ENCODE results near the gene GPR18. TPM values are rescaled to one million over a fixed set of nuclear protein-coding genes. Genes with fewer than 3 reads are reported as not detected.

The GPR18 gene
- total RNA-seq, 1 experiment from 2014 or later, result not detected

DNA sequence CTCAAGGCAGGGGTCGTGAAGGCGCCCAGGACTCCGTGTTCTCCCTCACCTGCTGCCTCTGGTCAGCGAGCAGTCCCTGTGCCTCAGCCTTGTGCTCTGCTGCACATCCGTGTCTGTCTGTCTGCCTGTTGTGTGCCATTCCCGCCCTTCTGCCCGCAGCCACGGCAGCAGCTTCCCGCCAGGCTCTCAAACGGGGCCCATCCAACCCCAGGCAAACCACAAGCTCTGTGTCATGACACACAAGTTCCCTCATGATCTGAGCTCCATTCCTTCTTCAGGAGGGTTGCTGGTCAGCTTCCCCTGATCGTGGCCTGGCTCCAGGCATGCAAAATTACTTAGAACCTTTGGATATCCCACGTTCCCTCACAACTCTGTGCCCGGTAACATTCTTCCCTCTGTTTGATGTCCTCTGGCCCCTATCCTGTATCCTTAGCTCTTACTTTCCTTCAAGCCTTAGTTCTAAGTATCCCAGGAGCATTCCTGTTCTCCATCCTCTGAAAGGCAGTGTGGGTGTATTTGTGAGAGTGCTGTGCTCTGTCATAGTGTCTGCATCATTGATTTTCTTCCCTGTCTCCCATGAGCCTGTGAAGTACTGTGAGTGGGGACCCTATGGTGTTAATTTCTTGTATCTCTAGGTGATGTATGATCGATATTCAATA is 45.8 kb upstream of the GPR18 start:
- BruUV-seq (replicated peaks), result no TSS peak

GRCh38 chr13:99302637-99303505 is 44.7 kb upstream of the GPR18 start:
- Histone ChIP-seq H3K9me3 (no peaks in the 10 kb centered on the region), H3K4me1 (no peaks in the 10 kb centered on the region), H3K27me3 (replicated peaks; ENCODE audit: control insufficient read depth, insufficient read depth, low read length) (no peaks in the 10 kb centered on the region), H3K36me3 (ENCODE audit: control insufficient read depth, insufficient read depth, low read length) (no peaks in the 10 kb centered on the region; the same call in 1 of the 2 replicates), H3K4me3 (ENCODE audit: low read depth, low read length) (no peak overlapping the region)
- Mint-ChIP-seq H3K4me3 (ENCODE audit: unreplicated experiment) (no peak overlapping the region), H3K4me1 (ENCODE audit: low read depth, unreplicated experiment) (peaks cover 24% of the 10 kb centered on the region), H3K27ac (ENCODE audit: unreplicated experiment) (no peak overlapping the region), H3K27me3 (ENCODE audit: insufficient read depth, unreplicated experiment) (no peaks in the 10 kb centered on the region), H3K36me3 (ENCODE audit: insufficient read depth, unreplicated experiment) (peaks cover 25% of the 10 kb centered on the region), H3K9me3 (ENCODE audit: unreplicated experiment) (no peaks in the 10 kb centered on the region)
- BruUV-seq (replicated peaks), result no TSS peak
- ChIA-PET POLR2A (no interaction called here), CTCF (no interaction called here)
- intact Hi-C loops (cut with micrococcal nuclease; ENCODE audit: unreplicated experiment), result no loop called here
- TF ChIP-seq CTCF (IDR thresholded peaks at IDR 0.05; ENCODE audit: insufficient read depth in 1 of 2, low read depth in 1 of 2, low read length in 1 of 2, severe bottlenecking in 1 of 2, unreplicated experiment in 1 of 2), result no peak
- DNase-seq, result no peak

More for the DNA sequence above, 45.8 kb upstream of the GPR18 start:
- TF ChIP-seq CTCF (IDR thresholded peaks at IDR 0.05; ENCODE audit: insufficient read depth in 1 of 2, low read depth in 1 of 2, low read length in 1 of 2, severe bottlenecking in 1 of 2, unreplicated experiment in 1 of 2), result no peak
- Mint-ChIP-seq H3K27me3 (ENCODE audit: insufficient read depth, unreplicated experiment) (no peaks in the 10 kb centered on the region), H3K27ac (ENCODE audit: unreplicated experiment) (peak overlapping the region; percentile 42), H3K4me1 (ENCODE audit: low read depth, unreplicated experiment) (peaks cover 22% of the 10 kb centered on the region), H3K9me3 (ENCODE audit: unreplicated experiment) (no peaks in the 10 kb centered on the region), H3K4me3 (ENCODE audit: unreplicated experiment) (no peak overlapping the region), H3K36me3 (ENCODE audit: insufficient read depth, unreplicated experiment) (peaks cover 36% of the 10 kb centered on the region)
- POLR2A ChIA-PET, result no interaction called here
- no peaks in the 10 kb centered on the region; the same call in 1 of the 2 replicates for H3K36me3 ChIP-seq (ENCODE audit: control insufficient read depth, insufficient read depth, low read length)
- intact Hi-C loops (cut with micrococcal nuclease; ENCODE audit: unreplicated experiment), result no loop called here
- no peak overlapping the region for H3K4me3 ChIP-seq (ENCODE audit: low read depth, low read length)
- no peaks in the 10 kb centered on the region for H3K4me1 ChIP-seq
- no peak for DNase-seq
- no peaks in the 10 kb centered on the region for H3K9me3 ChIP-seq
- CTCF ChIA-PET, result no interaction called here
- no peaks in the 10 kb centered on the region for H3K27me3 ChIP-seq (replicated peaks; ENCODE audit: control insufficient read depth, insufficient read depth, low read length)

DNA sequence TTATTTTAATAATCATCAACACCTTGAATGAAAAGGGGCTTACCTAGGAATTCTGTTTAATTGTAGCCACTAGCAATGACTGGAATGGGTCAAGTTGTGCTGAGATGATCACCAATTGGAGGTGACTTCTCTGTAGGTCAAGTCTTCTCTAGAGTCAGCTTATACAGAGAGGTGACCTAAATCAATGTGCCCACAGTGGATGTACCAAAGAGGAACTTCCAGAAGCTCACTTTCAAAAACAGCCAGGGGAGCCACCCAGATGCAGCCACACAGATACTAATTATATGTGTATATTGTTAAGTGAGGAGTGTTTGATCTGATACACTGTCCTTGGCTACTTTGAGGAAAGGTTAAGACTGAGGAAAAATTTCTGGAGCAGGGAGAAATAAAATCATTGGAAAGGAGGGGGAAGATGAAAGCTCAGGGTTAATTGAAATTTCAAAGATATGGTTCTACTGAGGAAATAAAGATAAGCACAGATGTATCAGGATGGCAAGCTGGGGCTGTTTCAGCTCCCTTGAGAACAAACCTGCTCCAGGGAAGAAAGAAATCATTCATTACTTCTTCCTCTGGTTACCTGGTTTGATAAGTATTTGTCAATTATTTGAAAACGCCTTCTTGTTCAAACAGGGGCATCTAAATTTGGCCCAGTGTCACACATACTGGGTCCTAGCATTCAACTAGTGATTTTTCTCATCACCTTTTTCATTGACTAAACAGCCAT is 43.9 kb upstream of the GPR18 start:
- CTCF ChIA-PET, result no interaction called here
- DNase-seq, result no peak
- Histone ChIP-seq H3K4me3 (ENCODE audit: low read depth, low read length) (no peak overlapping the region), H3K9me3 (no peaks in the 10 kb centered on the region), H3K4me1 (no peaks in the 10 kb centered on the region), H3K27me3 (replicated peaks; ENCODE audit: control insufficient read depth, insufficient read depth, low read length) (no peaks in the 10 kb centered on the region), H3K36me3 (ENCODE audit: control insufficient read depth, insufficient read depth, low read length) (no peaks in the 10 kb centered on the region; the same call in 1 of the 2 replicates)
- H3K4me3 Mint-ChIP-seq (ENCODE audit: unreplicated experiment), result no peak overlapping the region
- no peaks in the 10 kb centered on the region for H3K27me3 Mint-ChIP-seq (ENCODE audit: insufficient read depth, unreplicated experiment)
- no TSS peak for BruUV-seq (replicated peaks)
- H3K36me3 Mint-ChIP-seq (ENCODE audit: insufficient read depth, unreplicated experiment), result peaks cover 29% of the 10 kb centered on the region
- H3K27ac Mint-ChIP-seq (ENCODE audit: unreplicated experiment), result no peak overlapping the region
- no peaks in the 10 kb centered on the region for H3K9me3 Mint-ChIP-seq (ENCODE audit: unreplicated experiment)
- intact Hi-C loops (cut with micrococcal nuclease; ENCODE audit: unreplicated experiment), result no loop called here
- POLR2A ChIA-PET, result interaction anchor here (0.6 kb wide), 1 partner anchor 462 kb away, joined by 3 read pairs; no protein-coding TSS in a partner anchor
- H3K4me1 Mint-ChIP-seq (ENCODE audit: low read depth, unreplicated experiment), result peaks cover 25% of the 10 kb centered on the region
- no peak for TF ChIP-seq CTCF (IDR thresholded peaks at IDR 0.05; ENCODE audit: insufficient read depth in 1 of 2, low read depth in 1 of 2, low read length in 1 of 2, severe bottlenecking in 1 of 2, unreplicated experiment in 1 of 2)
